HS-5 (cell line): ENCODE data around the gene DCC.

Experiments
- DNase-seq: peaks from one replicate; pipeline ENCODE4 v3.0.0-alpha.2; 2012; ENCODE audit warnings: low read depth

Gene DCC

DNA sequence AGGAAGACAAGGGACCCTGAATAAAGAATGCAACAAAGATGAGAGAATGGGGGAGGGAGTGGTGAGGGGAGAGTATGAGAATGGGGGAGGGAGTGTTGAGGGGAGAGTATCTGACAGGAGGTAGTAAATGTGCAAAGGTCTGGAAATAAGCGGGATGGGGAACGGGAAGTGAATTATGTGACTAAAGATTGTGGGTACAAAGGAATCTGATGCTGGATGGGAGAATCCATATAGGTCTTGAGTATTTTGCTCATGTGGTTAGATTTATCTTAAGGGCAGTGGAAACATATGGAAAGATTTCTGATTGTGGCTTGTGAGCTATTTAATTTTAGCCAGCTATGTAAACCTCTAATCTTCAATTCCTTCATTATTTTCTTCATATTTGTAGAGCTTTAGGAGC lies 593.4 kb downstream of the DCC start:
- DNase-seq = no peak

DNA sequence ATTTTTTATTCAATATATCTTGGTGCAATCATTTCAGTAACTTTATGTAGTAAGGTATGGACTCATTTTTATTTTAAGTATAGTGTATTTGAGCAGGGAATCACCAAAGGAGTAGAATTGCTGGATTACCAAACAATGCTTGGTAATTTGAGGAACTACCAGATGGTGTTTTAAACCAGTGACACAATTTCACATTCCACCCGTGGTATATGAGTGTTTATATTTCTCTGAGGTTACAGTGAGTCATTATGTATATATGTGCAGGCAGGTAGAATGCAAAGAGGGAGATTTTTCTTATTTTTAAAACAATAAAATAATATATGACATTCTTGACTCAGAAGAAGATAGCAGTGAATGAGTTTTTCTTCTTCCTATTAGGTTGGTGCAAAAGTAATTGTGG lies 596.9 kb downstream of the DCC start:
- no peak for DNase-seq

DNA sequence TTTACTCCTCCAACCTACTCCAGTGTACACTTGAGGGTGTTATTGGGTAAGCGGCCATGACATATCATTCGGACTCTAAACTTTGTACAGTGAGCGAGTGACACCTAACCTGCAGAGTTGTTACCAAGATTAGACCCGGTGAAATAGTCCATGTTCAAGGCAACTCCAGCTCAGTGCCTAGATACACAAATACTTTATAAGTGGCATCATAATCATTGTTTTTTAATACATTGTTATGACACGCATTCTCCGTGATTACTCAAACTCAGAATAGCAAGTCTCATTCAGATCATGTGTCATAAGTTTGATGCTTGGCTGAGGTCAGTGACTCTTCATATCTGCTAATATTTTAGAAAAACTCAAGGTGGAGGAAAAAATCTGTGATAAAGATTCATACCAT lies 597.8 kb downstream of the DCC start:
- DNase-seq = no peak

DNA sequence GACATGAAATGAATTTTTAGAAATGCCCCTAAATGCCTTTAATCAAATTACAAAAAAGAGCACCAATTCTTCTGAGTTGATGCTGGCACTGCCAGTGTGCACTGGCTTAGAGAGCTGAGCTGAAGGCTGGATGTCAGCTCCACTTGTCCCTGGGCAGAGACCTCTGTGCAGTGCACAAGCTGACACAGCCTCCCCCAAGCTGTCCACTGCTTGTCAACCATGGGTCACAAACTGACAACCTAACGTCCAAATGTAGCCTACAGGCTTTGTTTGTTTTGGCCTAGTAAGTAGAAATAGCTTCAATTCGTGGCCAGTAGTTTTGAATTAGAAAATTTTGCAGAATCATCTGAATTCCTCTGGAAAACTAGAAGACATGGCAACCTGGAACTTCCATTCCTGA lies 605.6 kb downstream of the DCC start:
- no peak for DNase-seq

DNA sequence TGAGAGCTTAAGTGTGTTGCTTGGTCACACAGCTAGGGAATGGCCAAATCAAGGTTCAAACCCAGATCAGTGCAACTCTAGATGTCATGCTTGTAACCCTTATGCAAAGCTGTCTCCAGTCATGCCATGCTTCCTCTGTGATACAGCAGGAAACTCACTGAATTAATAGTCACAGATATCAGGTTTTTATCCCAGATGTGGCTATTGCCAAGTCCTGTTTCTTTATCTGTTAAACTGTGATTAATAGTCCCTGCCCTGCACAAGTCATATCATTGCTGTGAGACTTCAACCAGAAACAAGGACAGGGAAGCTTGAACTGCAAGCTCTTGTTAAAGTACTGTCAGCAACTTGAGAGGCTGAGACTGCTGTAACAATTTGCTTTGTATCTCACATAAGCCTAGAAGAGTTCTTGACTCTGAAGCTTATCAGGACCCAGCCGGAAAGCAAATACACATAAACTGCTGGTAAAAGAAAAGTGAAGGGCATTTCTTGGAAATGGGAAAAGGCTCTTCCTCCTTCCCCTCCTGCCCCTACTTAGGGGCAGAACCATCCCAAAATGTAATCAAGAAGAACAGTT lies 609.0 kb downstream of the DCC start:
- DNase-seq = no peak

DNA sequence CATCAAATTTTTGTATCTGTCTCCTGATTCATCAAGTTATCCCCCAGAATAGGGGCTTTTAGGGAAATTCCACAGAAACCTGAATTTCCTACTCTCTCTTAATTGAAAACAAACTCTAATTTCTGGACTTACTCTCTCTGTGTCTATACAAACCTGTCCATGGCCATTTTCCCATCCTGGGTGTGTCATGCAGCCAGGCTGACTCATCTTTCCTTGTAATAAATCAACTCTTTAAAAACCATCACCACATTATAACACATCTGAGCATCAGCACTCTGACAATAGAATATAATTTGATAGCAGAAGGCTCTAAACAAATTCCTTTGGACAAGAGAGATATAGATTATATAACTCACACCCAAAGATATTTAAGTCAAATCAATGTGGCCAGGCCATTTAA lies 610.2 kb downstream of the DCC start:
- DNase-seq = no peak

DNA sequence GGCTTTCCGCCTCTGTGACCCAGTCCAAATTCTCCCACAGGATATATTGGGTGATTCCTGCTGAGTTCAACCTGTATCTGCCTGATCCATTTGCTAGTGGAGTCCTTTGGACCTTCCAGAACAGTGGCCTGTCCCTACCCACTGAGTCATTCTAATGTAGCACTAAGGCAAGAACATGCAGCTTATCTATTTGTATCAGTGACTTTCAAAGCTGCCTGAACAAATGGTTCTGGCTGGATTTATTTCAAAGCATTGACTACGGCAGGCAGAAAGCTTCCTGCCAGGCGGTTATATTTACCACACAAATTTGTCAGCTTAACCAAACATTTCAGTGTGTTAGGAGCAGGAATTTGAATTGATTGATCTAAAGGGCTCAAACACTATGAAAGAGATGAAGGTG lies 613.4 kb downstream of the DCC start:
- no peak for DNase-seq

DNA sequence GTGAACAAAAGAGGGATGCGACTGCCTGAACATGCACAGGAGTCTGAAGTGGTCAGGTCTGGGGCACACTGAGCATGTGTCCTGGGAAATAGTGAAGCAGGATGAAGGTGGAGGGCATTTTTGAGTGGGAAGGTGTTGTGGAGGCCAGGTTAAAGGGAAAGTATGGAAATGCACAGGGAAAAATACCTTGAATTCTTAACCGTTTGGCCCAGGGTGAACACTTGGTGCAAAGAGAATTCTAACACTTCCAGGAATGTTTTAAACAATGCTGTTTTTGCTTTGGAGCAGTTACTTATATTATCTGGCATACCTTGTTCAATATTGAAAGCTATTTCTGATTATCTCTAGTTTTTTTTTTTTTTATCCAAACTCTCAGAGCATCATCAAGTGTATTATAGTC lies 623.5 kb downstream of the DCC start:
- DNase-seq = no peak

DNA sequence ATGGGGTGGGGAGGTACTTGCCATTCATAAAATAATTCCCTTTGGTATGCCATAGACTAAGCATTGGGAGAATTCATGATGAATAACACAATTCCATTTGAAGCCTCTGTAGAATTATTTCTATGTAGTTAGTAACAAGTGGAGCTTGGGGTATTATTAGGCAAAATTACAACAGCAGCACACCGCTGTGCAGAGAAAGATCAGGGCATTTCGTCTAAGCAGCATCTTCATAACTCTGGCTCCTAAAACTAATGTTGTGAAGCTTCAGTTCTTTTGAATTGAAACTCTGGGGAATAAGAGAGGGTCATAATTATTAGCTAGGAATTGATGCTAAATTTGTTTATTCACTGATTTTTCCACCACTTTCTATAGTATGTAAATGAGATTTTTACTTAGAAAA lies 630.7 kb downstream of the DCC start:
- DNase-seq = no peak

DNA sequence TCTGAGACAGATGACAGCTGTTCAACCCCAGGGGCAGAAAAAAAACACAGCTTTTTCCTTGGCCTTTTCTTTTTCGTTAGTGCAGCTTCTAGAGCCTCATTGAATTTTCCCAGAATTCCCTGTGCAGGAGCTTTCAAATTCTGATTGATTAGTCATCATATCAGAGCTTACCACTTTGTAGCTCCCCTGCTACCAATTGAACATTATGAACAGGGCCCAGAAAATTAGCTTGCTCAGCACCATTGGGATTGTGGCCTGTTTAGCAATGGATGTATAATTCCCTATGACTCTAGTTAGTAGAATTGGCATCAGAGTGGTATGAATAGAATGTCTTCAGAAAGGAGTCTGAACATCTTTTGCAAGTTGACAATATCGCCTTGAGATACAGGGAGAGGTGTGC lies 631.1 kb downstream of the DCC start:
- no peak for DNase-seq

DNA sequence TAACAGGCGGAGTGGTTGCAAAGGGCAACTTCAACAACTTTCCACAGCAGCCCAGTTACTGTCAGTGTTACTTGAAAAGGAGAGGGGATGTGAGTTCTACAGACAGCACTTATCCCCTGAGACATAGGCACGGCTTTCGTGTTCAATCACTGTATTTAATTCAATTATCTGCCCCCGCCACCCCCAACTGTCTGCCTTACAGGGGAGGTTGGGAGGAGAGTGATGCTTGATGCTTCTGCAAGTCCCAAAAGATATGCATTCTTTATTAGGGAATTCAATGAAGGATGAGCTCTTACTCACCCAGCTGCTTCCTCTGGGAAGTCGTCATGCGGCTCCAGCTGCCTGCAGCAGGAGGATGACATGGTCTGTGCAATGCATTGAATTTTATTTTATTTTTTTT lies 639.9 kb downstream of the DCC start:
- DNase-seq = no peak

DNA sequence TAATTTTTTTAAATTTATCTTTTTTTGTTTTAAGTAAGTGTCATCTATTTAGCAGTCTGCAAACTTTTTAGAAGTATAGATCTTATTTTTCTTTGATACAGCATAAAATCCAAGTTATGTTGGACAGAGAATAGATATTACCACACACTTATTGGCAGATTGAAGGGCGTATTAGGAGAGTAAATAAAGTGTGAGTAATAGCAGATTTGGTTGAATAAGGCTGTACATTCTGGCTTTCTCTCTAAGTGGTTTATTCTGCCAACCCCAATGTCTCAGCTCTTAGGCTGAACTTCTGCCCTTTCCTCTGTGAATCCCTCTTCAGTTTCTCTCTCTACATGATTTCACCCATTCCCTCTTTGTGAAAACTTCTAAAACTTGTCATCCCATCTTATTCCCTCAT lies 651.2 kb downstream of the DCC start:
- DNase-seq = no peak

DNA sequence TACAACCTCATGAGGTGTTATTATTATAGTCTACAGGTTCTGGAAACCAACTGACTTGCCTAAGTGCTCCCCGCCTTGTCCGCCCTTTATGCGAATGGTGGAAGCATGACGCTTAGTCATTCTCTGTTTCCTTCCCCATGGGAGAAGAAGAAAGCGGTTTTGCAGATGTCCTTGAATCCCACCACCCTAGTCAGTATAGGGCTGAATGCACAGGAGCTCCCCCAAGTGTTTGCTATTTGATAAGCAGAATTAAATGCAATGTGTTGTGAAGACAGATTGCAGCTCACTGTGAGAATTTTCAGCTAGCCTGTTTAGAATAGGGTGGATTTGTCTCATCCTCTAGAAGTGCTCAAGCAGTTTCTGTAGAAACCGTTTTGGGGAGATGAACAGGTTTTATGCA lies 652.0 kb downstream of the DCC start:
- DNase-seq = no peak

DNA sequence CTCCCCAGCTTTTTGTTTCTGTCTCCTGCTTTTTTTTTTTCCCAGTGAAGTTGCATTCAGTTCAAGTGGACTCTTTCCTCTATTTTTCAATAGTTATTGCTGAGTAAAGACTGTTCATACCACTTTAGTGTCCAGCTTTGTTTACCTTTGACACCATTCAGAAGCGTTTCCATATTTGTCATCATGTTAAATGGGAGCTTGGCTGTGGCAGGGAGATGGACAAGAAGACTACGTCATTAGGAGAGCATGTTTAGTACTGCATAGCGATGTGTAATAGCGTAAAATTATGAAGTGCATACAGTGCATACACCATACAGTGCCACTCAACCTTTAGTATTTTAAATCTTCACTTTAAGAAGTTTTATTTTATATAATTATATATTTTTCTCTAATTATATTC lies 655.9 kb downstream of the DCC start:
- no peak for DNase-seq

DNA sequence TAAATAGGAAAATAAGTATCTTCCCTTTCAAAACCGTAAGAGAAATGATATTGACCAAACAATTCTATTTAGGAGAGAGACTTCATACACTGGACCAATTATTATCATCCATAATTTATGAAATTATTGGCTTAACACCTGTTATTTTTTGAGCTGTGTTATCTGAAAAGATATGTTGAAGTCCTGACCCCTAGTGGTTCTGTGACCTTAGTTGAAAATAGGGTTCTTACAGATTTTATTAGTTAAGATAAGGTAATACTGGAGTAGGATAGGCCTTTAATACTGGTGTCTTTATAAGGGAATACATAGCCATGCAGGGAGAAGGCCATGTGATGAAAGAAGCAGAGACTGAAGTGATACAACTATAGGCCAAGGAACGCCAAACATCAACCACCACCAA lies 659.6 kb downstream of the DCC start:
- no peak for DNase-seq

DNA sequence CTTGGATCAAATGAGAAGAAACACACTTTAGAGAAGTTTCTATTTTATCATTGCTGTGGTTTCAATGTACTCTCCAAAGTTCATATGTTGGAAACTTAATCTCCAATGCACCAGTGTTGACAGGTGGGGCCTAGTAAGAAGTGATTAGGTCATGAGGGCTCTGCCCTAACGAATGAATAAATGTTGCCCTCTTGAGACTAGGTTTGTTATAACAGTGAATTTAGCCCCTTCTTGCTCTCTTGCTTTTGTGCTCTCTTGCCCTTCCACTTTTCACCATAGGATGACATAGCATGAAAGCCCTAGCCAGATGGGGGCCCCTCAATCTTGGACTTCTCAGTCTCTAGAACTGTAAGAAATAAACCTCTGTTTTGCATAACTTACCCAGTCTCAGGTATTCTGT lies 664.8 kb downstream of the DCC start:
- no peak for DNase-seq

DNA sequence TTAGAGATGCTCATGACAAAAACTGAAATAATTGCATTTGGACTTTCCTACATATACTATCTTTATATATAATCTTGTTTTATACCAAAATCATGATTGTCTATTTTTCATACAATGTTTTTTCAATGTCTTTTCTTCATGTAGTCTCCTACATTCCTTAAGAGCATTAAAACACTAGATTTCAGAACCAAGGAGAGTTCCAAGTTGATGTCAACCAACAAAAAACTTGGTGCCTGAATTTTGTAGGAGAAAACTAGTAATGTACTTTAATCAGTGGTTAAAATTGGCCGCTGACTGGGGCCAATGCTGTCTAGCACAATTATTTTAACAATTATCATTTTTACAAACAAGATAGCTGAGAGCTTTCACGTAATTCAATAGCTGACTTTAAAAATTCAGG lies 678.8 kb downstream of the DCC start:
- DNase-seq = no peak

DNA sequence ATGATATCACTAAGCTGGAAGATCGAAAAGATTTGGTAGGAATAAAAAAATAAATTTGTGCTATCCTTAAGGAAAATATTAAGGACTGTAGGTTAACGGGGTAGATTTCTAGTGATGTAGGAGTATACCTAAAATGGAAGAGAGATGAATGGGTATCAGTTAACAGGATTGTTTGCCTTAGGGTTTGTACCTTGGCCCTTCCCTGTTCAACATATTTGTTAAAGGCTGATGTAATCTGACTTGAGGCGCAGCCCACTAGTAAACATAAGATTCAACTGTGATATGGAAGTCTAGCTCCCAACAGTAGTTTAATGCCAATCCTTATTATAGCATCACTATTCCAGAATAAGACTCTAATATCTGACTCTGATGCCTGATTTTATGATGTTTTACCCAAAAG lies 685.2 kb downstream of the DCC start:
- DNase-seq = no peak

DNA sequence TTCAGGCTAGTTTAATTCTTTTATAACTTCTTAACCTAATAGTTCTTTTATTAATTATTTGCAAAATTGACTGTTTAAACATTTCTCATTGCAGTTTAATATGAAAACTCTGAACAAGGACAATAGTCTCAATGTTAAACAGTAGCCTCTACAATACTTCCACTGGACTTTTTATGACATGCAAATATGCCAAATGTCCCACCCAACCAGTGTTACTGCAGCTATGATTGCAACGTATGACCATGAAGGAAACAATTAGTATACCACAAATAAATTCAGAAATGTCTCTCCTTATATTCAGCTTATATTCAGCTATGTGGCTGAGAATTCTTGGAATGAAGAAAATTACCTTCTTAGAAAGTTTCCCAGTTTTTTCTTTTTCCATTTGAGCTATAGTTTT lies 688.6 kb downstream of the DCC start:
- no peak for DNase-seq

DNA sequence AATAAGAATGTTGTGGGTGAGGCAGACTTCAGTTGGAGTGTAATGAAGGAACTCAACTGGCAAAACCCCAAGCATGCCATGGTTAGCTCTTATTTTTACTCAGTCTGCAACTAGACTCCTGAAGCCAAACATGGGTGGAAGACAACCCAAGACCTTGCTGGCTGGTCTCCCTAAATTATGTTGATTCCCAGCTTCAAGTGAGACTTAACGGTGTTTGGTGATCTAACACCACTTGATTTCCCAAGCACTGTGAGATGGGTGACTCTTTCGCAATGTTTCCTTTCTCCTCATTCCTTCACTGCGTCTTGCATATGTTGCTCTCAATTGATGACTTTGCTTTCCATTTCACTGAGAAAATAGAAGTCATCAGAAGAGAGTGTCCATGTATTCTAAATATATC lies 693.1 kb downstream of the DCC start:
- no peak for DNase-seq

DNA sequence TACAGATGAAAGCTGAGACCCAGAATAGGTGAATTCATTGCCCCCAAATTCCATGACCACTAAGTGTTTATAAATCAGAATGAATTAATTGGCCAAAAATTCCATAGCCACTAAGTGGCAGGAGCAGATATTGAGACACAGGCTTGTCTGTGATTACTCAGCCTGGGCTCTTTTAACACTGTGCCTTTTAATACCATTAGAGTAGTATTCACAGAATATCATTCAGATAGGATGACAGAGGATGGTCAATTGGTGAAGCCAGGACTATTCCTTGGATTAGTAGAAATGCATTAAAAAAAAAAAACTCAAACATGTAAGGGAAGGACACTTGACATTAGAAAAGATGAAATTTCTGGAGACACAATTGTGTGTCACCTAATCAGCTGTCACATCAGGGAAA lies 698.6 kb downstream of the DCC start:
- no peak for DNase-seq

DNA sequence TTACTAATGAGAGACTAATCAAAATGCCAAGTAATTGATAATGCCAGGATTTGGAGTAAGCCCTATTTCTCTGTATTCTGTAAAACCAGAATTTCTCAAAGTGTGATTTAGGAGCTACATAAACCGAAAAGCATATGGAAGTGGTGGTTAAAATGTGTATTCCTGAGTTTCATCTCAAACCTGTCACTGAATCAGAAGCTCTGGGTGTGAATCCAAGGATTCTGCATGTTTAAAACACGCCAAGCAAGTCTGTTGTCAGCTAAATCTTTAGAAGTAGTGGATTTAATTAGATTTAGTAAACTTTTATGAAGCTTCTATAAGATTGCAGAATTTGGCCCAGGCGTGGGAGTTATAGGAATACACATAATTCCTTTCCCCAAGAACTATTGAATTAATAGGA lies 700.3 kb downstream of the DCC start:
- no peak for DNase-seq

DNA sequence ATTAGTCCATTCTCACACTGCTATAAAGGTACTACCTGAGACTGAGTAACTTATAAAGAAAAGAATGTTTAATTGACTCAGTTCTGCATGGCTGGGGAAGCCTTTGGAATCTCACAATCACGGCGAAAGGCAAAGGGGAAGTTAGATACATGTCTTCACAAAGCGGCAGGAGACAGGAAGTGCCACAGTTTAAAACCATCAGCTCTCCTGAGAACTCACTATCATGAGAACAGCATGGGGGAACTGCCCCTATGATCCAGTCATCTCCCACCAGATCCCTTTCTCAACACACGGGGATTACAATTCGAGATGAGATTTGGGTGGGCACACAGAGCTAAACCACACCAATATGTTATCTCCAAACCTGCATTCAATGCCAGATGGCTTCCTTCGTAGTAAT lies 716.1 kb downstream of the DCC start:
- no peak for DNase-seq

DNA sequence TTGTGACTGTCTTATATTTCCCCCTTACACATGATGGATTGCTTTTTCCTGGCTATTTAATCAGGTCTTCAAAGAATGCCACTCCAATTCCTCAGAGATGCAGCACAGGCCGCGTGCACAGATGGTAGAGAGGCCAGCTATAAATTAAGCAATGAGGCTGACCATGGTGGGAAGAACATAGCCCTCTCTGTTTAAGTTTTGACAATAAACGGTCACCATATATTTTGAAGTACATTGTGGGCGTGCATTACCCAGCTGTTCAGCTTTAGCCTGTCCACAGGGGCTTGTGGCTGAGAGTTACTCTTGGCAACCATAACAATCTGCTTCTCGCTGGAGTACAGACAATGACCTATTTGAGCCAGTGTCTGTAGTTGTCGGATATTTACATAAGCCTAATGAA lies 730.8 kb downstream of the DCC start:
- DNase-seq = no peak

DNA sequence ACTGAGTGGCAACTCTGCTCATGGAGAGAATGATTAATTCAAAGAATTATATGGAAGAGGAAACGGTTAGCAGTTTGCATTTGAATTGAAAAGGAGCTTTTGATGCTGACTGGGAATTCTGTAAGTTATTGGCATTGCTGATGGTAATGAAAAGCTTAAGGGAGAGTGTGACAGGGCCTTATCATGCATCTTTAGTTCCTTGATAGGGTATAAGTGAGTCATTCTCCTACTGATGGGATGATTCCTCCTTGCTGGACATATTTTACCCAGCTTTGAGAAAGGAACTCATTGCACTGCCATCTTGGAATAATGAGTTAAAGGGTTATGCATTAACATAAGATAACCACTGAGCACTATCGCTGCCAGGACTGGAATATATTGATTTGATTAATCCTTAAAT lies 740.7 kb downstream of the DCC start:
- no peak for DNase-seq
